ENCODE measurements around the gene LSM11.
"Not testable (repeated sequence)": the region's sequence is repeated elsewhere in the genome, so short reads cannot be mapped to it uniquely, and the experiment has no call there.

The LSM11 gene

GRCh38 chr5:157743163-157744050 is at the start of gene LSM11:
Gene LSM11, plus strand, starts transcription at chr5:157743712. Its CDS starts 39 bp downstream, at chr5:157743751.
- peak; percentile 66 for DNase-seq (ENCODE audit: low read depth)

DNA sequence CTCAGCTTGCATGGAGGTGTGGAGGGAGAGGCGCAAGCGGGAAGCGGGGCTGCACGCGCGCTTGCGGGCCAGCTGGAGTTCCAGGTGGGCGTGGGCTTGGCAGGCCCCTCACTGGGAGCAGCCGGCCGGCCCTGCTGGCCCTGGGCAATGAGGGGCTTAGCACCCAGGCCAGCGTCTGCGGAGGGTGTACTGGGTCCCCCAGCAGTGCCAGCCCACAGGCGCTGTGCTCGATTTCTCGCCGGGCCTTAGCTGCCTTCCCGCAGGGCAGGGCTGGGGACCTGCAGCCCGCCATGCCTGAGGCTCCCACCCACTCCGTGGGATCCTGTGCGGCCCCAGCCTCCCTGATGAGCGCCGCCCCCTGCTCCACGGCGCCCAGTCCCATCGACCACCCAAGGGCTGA is 49.7 kb upstream of the LSM11 start:
- DNase-seq (ENCODE audit: low read depth): not testable (repeated sequence)

DNA sequence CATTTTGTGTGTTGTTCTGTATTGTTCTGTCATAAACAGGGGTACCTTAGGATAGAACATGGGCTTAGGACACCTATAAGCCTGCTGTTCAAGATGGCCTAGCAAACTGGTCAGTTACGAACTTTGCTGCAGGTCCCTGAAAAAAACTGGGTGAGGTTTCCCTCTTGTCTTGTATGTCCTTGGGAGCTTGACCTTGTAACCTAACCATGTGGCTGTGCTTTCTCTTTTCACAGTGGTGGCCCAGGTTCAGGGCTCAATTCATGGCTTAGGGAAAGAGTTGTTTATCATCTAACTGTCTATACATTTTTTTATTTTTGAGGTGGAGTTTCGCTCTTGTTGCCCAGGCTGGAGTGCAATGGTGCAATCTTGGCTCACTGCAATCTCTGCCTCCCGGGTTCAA is 47.4 kb upstream of the LSM11 start:
- DNase-seq (ENCODE audit: low read depth): not testable (repeated sequence)

DNA sequence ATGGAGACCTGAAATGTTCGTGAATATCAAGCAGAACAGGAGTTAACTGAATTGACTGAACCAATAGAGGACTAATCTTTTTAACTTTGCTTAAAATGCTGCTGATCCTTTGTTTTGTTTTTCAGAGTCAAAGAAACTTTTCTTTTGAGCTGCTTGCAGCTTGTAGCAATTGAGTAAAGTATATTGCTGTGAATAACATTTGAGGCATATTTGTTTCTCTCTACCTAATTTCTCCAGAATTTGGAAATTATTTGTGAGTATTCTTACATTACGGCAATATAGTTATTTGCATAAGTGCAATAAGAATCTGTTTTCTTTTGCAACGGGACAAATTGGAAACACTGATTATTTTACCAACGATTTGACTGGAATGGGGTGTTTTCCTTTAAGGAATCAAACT is 44.8 kb upstream of the LSM11 start:
- not testable (repeated sequence) for DNase-seq (ENCODE audit: low read depth)

DNA sequence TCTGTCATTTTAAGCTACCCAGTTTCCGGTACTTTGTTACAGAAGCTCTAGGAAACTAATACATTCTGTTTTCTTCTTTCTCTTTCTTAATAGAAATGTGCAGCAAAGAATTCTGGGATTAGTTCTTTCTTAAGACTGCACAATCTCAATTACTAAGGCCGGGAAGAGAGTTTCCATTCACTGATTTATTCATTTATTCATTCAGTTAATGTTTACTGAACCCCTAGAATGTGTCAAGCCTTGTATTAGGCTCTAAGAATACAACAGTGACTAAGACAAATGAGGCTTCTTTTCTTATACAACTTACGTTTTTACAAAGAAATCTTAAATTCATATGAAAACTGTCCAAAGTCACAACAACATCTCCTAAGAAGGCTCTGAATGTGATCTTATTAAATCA is 39.8 kb upstream of the LSM11 start:
- no peak for DNase-seq (ENCODE audit: low read depth)

- peak; percentile 54 for DNase-seq (ENCODE audit: low read depth)
These were observed 34.6 kb upstream of the LSM11 start for GRCh38 chr5:157708866-157709265.

- DNase-seq (ENCODE audit: low read depth): no peak
These were observed 34.2 kb upstream of the LSM11 start for GRCh38 chr5:157709346-157709745.

DNA sequence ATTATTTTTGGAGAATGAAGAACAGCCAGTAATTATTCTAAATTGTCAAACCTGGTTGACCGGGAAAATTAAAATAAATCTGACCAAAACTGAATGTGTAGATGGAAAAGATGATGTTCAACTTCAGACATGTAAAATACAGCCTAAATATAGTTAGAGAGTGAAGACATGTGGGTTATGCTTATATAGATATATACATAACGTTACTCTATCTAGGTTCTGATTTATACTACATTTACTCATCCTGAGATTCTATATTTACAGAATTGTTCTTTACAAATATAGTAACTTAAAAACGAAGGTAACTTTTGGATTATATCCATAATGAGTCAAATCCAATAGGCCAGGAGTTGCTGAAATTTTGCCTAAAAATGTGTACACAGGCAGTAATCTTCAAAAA is 33.1 kb upstream of the LSM11 start:
- DNase-seq (ENCODE audit: low read depth): no peak

GRCh38 chr5:157710882-157711281 is 32.6 kb upstream of the LSM11 start:
- DNase-seq (ENCODE audit: low read depth): peak; percentile 83

- DNase-seq (ENCODE audit: low read depth): no peak
These were observed 29.5 kb upstream of the LSM11 start for GRCh38 chr5:157713830-157714595.

- DNase-seq (ENCODE audit: low read depth): no peak
These were observed 29.0 kb upstream of the LSM11 start for GRCh38 chr5:157714596-157714864.

GRCh38 chr5:157718519-157718918 is 25.0 kb upstream of the LSM11 start:
- peak; percentile 65 for DNase-seq (ENCODE audit: low read depth)

DNA sequence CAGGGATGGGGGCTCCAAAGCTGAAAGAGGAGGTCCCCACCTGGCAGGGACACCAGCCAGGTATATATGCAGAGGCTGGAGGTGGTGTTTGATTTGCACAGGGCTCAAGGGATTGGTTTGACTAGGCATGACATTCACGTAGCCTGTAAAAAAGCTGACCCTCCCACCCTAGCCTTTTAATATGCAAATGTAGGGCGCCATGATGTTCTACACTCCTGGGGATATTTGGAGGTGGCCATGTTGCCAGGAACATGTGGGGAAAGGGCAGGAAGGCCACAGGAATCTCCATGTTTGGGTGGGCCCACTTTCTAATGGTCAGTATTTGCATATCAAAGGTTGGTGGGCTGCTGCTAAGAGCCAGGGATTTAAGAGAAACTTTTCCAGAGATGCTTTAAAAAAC is 24.3 kb upstream of the LSM11 start:
- DNase-seq (ENCODE audit: low read depth): no peak

- DNase-seq (ENCODE audit: low read depth): no peak
These were observed 22.4 kb upstream of the LSM11 start for GRCh38 chr5:157721159-157721558.

- not testable (repeated sequence) for DNase-seq (ENCODE audit: low read depth)
These were observed 20.6 kb upstream of the LSM11 start for GRCh38 chr5:157722895-157723294.

DNA sequence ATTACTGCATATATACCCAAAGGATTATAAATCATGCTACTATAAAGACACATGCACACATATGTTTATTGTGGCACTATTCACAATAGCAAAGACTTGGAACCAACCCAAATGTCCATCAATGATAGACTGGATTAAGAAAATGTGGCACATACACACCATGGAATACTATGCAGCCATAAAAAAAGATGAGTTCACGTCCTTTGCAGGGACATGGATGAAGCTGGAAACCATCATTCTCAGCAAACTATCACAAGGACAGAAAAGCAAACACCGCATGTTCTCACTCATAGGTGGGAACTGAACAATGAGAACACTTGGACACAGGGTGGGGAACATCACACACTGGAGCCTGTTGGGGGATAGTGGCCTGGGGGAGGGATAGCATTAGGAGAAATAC is 16.9 kb upstream of the LSM11 start:
- DNase-seq (ENCODE audit: low read depth): not testable (repeated sequence)

DNA sequence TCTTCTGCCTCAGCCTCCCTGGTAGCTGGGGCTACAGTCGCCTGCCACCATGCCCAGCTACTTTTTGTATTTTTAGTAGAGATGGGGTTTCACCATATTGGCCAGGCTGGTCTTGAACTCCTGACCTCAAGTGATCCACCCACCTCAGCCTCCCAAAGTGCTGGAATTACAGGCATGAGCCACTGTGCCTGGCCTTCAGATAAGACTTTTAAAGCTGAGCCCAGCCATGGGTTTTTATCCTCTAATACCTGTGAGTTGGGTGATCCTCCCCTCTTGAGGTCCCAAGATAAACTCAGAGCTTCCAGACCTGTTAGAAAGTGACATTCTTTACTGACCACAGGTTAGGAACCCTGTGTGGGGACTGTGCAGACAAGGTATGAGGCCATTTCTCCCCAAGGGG is 15.7 kb upstream of the LSM11 start:
- DNase-seq (ENCODE audit: low read depth): not testable (repeated sequence)

GRCh38 chr5:157729858-157730257 is 13.7 kb upstream of the LSM11 start:
- DNase-seq (ENCODE audit: low read depth): no peak

DNA sequence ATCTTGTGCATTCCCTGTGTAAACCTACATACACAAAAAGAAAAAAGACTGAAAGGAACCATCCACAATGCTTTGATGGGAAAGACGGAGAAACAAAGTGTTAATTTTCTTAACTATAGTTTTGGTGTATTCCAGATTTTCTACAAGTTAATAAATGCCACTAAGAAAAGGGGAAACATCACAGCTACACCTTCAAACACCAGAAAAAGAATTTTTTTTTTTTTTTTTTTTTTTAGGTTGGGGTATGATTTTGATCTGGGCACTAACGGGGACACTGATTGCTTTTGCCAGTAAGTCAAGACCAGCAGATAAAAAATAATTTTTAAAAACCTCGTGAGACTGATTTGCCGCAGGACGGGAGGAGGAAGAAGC is 12.6 kb upstream of the LSM11 start:
- DNase-seq (ENCODE audit: low read depth): no peak

DNA sequence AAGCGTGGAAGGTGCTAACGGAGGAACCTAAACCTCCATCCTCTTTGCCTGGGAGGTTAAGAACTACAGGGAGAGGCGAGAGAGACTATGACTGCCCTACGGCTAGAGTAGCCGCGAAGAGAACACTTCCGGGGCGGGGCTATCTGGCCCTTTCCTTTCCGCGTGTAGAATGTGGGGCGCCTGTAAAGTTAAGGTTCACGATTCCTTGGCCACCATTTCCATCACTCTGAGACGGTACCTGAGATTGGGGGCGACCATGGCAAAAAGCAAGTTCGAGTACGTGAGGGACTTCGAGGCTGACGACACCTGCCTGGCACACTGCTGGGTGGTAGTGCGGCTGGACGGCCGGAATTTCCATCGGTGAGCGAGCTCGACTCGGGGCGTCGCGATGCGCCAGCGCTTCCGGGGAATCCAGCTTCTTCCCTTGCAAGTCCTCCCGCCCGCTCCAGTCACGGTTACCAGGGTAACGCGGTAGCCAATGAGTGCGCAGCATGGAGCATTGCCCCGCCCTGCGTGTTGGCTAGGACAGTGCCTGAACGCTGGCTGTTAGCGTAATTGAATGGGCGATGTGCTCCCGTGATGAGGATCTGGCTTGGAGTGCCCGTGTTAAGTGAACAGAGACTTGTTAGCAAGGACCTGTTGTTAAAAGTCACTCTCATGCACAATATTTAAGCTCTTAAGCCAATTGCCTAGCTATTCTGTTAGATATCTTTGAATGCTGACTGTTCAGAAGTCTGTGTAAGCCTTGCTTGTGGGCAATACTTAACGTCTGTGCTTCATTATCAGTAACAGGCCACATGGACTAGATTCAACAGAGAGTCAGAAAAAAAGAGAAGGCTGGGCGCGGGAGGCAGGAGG is 12.0 kb upstream of the LSM11 start, which contains the start of gene THG1L:
Gene THG1L, plus strand, starts transcription at position 149 of the 858 bp plus-strand sequence. Its CDS starts 21 bp downstream, at position 170.
- peak; percentile 98 for DNase-seq (ENCODE audit: low read depth)

DNA sequence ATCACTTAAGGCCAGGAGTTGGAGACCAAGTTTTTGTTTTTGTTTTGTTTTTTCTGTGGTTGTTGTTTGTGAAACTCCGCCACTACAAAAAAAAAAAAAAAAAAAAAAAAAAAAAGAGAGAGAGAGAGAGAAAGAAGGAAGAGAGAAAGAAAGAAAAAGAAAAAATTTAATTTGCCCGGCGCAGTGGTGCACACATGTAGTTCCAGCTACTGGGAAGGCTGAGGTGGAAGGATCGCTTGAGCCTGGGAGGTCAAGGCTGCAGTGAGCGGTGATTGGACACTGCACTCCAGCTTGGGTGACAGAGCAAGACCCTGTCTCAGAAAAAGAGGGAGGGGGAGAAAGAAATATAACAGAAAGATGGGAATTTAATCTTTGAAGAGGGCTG is 11.4 kb upstream of the LSM11 start:
- no peak for DNase-seq (ENCODE audit: low read depth)

DNA sequence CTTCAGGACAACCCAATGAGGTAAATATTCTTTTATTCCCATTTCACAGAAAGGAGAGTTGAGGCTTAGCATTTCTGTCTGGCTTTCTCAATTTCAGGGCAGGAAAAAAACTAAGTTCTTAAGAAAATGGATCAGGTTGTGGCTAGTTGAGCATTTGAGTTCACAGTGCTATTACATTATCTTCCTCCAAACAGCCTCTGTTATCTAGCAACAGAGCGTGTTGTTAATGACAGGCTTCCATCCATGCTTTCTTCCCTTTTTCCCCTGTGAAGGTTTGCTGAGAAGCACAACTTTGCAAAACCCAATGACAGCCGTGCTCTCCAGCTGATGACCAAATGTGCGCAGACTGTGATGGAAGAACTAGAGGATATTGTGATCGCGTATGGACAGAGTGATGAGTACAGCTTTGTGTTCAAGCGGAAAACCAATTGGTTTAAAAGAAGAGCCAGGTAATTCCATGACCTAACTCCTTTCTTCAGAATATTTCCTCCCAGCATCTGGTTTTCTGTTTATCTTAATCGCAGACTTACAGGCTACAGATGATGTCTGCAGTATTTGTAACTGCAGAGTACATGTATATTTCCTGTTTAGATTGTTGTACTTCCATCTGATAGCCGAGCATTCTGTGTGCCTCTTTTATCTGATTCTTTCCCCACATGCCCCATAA is 10.8 kb upstream of the LSM11 start:
- DNase-seq (ENCODE audit: low read depth): no peak
